Measurements from ENCODE around the gene GALNT18.

Gene GALNT18

DNA sequence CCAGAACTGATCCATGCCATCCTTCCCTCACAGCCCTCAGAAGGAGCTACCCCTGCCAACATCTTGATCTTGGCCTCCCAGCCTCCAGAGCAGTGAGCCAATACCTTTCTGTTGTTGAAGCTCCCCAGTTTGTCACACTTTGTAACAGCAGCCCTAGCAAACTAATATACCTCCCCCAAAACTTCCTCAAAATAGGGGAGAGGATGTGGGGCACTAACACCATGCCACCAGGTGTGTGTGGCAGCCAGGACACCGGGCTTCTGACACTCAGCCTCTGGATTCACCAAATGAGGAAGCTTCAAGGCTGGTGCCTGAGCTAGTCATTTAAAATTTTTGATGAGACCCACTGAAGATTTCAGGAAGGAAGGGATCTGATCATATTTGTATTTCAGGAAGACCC lies 353.7 kb downstream of the GALNT18 start:
- DNase-seq (ENCODE audit: low read depth): no peak

DNA sequence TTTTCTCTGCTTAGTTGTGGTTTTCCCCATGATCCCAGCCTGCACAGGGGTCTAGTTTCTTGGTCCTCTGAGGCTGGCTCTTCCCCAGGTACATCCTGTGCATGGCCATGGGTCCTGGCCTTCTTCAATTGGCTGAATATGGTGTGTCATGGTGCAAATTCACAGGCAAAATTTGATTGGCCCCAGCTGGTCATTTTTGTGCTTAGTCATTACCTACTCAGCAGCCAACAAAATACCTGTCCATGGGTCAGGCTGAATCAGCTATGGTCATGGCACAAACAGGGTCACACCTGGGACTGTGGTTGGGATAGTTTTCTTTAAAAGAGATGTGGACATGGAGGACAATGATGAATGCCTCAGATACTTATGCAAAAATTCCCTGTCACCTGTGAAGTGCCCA lies 354.5 kb downstream of the GALNT18 start:
- DNase-seq (ENCODE audit: low read depth): no peak

GRCh38 chr11:11265994-11266606 lies 355.7 kb downstream of the GALNT18 start:
- peak; percentile 22 for DNase-seq (ENCODE audit: low read depth)

DNA sequence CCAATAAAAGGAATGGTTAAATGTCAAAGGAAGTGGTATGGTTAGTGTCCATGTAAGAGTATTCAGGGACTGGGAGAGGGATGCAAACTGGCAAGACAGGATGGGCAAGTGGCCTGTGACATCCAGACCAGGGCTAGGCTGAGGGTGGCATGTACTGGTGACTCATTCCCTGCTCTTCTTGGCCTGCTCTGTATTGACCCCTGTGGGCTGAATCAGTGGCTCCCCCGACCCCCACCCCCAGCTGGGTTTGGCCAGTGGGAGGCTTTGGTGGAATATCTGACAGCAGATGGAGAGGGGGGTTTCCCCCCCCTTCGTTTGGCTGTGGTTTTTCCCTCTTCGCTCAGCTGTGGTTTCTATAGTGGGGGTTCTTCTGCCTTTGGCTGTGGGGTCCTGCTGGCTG lies 356.5 kb downstream of the GALNT18 start:
- DNase-seq (ENCODE audit: low read depth): no peak

GRCh38 chr11:11263238-11264005 lies 358.4 kb downstream of the GALNT18 start:
- no peak for DNase-seq (ENCODE audit: low read depth)

DNA sequence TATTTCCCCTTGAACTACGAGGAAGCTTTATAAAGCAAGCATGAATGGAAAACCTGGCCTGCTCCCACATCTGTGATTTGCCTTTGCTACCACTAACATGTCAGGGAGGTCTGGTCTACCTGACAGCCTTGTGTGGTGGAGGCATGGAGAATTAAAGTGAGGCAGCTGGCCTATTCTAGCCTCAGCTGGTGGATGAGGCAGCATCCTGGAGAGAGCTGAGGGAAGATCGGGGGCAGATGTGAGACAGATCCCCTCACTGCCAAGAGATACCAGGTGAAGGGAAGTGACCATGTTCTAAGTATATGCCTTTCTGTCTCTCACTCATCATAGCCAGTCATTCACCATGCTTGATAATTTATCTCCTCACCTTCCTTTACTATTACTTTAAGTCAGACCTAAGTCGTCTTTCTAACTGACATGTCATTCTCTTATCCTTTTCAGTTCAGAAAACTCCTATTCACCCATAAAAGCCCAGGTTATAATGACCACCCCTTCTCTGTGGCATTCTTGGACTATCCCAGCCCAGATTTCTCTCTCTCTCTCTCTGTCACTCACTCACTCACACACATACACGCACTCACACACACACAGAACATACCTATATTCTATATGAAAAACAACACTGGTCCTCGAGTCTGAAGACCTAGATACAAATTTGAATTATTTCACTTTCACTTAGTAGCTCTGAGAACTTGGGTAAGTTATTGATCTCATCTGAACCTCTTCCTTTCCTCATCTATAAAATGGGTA lies 359.5 kb downstream of the GALNT18 start:
- DNase-seq (ENCODE audit: low read depth): no peak

GRCh38 chr11:11261629-11262028 lies 360.2 kb downstream of the GALNT18 start:
- no peak for DNase-seq (ENCODE audit: low read depth)

GRCh38 chr11:11260903-11261302 lies 360.9 kb downstream of the GALNT18 start:
- DNase-seq (ENCODE audit: low read depth): no peak

DNA sequence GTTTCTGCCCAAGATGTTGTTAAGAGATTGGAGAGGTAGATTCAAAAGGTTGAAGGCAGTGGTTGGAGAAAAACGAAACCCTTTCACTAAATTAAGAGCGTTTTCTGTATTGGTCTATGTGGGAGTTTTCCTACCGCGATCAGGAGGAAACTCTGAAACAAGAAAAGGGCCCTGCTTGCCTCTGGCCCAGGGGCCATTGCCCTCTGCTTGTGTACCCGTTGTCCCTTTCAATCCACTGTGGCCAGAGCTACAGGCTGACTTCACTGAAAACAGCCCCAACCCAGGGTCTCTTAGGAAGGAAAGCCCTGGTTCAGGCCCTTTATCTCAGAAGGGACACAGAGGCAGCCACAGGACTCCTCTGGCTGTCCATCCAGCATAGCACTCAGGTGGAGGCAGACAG lies 367.8 kb downstream of the GALNT18 start:
- DNase-seq (ENCODE audit: low read depth): no peak

GRCh38 chr11:11253497-11253896 lies 368.3 kb downstream of the GALNT18 start:
- DNase-seq (ENCODE audit: low read depth): no peak

GRCh38 chr11:11252403-11252802 lies 369.4 kb downstream of the GALNT18 start:
- no peak for DNase-seq (ENCODE audit: low read depth)

GRCh38 chr11:11251394-11251970 lies 370.3 kb downstream of the GALNT18 start:
- no peak for DNase-seq (ENCODE audit: low read depth)

GRCh38 chr11:11250470-11250869 lies 371.3 kb downstream of the GALNT18 start:
- DNase-seq (ENCODE audit: low read depth): no peak

DNA sequence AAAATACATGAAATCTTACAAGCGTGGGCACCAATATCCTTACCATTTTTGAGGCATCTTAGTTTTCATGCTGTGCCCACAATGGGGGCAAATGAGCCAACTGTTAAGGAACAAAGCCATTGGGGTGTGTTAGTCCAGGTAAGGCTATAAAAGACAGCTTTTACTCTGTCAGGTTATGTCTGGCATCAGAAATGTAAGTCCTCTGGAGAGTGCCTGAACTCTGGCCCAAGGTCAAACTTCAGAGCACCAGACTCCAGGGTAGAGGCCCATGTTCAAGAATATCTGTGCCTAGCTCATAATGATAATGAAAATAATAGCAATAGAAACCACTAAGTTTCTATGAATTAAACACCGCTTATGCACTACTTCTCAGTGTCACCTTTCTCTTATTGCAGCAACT lies 374.2 kb downstream of the GALNT18 start:
- DNase-seq (ENCODE audit: low read depth): no peak

GRCh38 chr11:11247086-11247485 lies 374.7 kb downstream of the GALNT18 start:
- no peak for DNase-seq (ENCODE audit: low read depth)

- no peak for DNase-seq (ENCODE audit: low read depth)
These were observed 375.6 kb downstream of the GALNT18 start for GRCh38 chr11:11246166-11246565.

- DNase-seq (ENCODE audit: low read depth): no peak
These were observed 376.4 kb downstream of the GALNT18 start for GRCh38 chr11:11245453-11245852.

- no peak for DNase-seq (ENCODE audit: low read depth)
These were observed 377.2 kb downstream of the GALNT18 start for GRCh38 chr11:11244470-11245080.

DNA sequence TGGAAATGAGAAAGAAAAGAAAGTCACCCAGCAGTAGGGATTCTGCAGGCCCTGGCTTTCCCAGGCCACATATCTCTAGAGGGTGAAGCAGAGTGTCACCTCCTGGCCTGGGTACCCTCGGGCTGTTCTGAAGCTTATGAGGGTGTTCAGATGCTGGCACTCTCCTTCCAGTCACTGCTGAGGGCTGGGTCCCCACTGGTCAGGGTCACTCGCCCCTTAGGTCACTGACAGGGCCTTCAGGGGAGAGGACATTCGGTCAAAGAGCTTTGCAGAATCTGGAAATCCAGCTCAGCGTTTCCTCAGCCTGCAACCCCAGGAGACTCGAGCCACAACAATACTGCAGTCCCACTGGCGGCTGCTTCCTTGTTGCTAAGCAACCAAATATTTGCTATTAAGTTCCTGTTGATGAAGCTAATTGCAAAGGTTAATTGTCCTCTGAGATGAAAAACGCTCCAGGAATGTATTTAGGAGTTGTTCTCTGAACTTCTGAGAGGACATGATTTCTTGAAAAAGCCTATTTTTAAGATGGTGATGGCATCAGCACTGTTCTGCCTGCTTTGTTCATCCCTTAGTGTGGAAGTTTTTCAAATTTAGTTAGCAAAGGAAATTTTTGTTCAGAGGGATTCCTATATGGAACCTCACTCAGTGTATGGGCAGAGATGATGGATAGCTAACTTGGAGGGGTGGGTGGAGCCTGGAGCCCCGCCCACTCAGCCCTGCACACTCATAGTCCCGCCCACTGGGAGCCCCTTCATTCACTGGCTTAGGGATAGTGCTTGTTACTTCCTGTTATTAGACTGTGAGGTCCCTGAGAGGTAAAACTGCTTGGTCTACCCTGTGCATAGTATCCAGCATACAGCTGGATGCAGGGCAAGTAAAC lies 378.0 kb downstream of the GALNT18 start:
- peak; percentile 39 for DNase-seq (ENCODE audit: low read depth)

DNA sequence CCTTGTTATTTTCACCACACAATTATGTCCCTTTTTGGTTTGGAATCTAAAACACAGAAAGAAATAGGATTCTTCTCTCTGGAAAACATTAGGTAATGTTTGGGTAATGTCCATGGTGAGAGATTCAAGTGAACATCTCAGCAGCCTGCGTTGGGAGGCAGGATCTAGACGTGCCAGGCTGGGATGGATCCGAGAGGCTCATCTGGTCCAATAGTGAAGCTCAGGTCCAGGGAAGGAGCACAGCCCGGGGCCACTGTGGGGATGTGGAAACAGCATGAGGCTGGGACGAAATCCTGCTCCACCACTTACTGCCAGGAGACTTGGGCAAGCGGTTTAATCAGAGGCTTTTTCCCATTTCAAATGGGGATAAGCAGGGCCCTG lies 378.6 kb downstream of the GALNT18 start:
- no peak for DNase-seq (ENCODE audit: low read depth)

DNA sequence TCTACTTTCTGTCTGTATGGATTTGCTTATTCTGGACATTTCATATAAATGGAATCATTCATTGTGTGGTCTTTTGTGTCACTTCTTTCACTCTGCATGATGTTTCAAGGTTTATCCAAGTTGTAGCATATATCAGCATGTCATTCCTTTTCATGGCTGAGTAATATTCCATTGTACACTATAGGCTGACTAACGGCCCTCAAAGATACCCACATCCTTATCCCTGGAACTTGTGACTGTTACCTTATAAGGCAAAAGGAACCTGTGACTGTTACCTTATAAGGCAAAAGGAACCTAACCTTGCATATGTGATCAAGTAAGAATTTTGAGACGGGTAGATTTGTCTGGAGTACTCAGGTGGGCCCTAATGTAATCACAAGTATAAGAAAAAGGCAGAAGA lies 380.5 kb downstream of the GALNT18 start:
- DNase-seq (ENCODE audit: low read depth): no peak
